H1 (cell line): ENCODE measurements around the gene ADAMTS20. TPM values are rescaled to one million over a fixed set of nuclear protein-coding genes. Genes with fewer than 3 reads are reported as not detected.

Source experiments
- CTCF ChIA-PET: fragments of 300-600 bp; sonication (Branson Sonifier 250); formaldehyde crosslinking; loops from one replicate; lab custom pipeline; 2021; ENCODE audit not compliant: partially characterized antibody; lab: Charles Lee
- POLR2A ChIA-PET: fragments of 300-600 bp; sonication (Branson Sonifier 250); formaldehyde crosslinking; loops from one replicate; lab custom pipeline; 2021; ENCODE audit warnings: inconsistent platforms; ENCODE audit not compliant: partially characterized antibody; lab: Charles Lee
- DNase-seq, 2 experiments: peaks; one replicate each; pipeline versions ENCODE4 v3.0.0 to v3.0.0-alpha.2; 2010 to 2022; ENCODE audit warnings: low spot score in 2 of 2, low read depth in 1 of 2, mixed read lengths in 1 of 2
- FAIRE-seq: peaks from 2 replicates; lab custom pipeline; 2011; peaks lifted over from hg19 to GRCh38; lab: Jason Lieb, UNC
- H2AFZ ChIP-seq: 2 replicates; pipeline ENCODE4 v1.8.1; 2012; ENCODE audit warnings: low read length, inconsistent platforms
- H2AK5ac ChIP-seq: 2 replicates; pipeline ENCODE4 v1.6.1; 2013; ENCODE audit warnings: low read depth, low read length
- H2BK120ac ChIP-seq: replicated peaks from 2 replicates; pipeline ENCODE3; 2013; ENCODE audit warnings: low read depth, low read length, inconsistent platforms
- H2BK12ac ChIP-seq: 2 replicates; pipeline ENCODE4 v1.6.1; 2013; ENCODE audit warnings: low read depth, low read length
- H2BK15ac ChIP-seq: 2 replicates; pipeline ENCODE4 v1.6.1; 2013; ENCODE audit warnings: low read length
- H2BK20ac ChIP-seq: 2 replicates; pipeline ENCODE4 v1.6.1; 2013; ENCODE audit warnings: low read length
- H2BK5ac ChIP-seq: 2 replicates; pipeline ENCODE4 v1.6.1; 2013; ENCODE audit warnings: low read depth, low read length
- H3K14ac ChIP-seq: 2 replicates; pipeline ENCODE4 v1.6.1; 2013; ENCODE audit warnings: inconsistent platforms; ENCODE audit not compliant: insufficient read length
- H3K18ac ChIP-seq: 2 replicates; pipeline ENCODE4 v1.6.1; 2013; ENCODE audit warnings: low read length; ENCODE audit errors: extremely low read depth
- H3K23ac ChIP-seq: 2 replicates; pipeline ENCODE4 v1.6.1; 2013; ENCODE audit warnings: inconsistent platforms; ENCODE audit not compliant: insufficient read length
- H3K23me2 ChIP-seq: 2 replicates; pipeline ENCODE4 v1.6.1; 2013; ENCODE audit warnings: low read depth, low read length
- H3K27ac ChIP-seq: 2 replicates; pipeline ENCODE4 v1.6.1; 2011; ENCODE audit warnings: low read depth, low read length, inconsistent platforms
- H3K27me3 ChIP-seq, 4 experiments: replicated peaks in 1 of 4; 1 replicate in 1 of 4; 2 replicates in 3 of 4; pipeline versions ENCODE4 v1.6.1 to v1.8.1; 2011 to 2013; ENCODE audit warnings: low read length in 3 of 4, mild to moderate bottlenecking in 3 of 4, inconsistent platforms in 2 of 4, mixed read lengths in 2 of 4, moderate library complexity in 1 of 4; ENCODE audit not compliant: control insufficient read depth in 3 of 4, insufficient read depth in 3 of 4; ENCODE audit errors: extremely low read depth in 1 of 4
- H3K36me3 ChIP-seq, 4 experiments: 2 replicates each; pipeline versions ENCODE4 v1.6.1 to v1.8.1; 2011 to 2013; ENCODE audit warnings: mild to moderate bottlenecking in 4 of 4, low read length in 3 of 4, moderate library complexity in 2 of 4, control low read depth in 1 of 4, inconsistent platforms in 1 of 4; ENCODE audit not compliant: insufficient read depth in 4 of 4, control insufficient read depth in 2 of 4
- H3K4ac ChIP-seq: replicated peaks from 2 replicates; pipeline ENCODE3; 2013; ENCODE audit warnings: low read length, low read depth, mixed read lengths, inconsistent platforms; ENCODE audit not compliant: insufficient read length
- H3K4me1 ChIP-seq, 4 experiments: replicated peaks in 1 of 4; 1 replicate in 1 of 4; 2 replicates in 3 of 4; pipeline versions ENCODE4 v1.6.1 to v1.8.1; 2011 to 2013; ENCODE audit warnings: low read length in 3 of 4, inconsistent platforms in 2 of 4, mixed read lengths in 1 of 4; ENCODE audit not compliant: insufficient read depth in 4 of 4, control insufficient read depth in 3 of 4
- H3K4me2 ChIP-seq, 2 experiments: 2 replicates each; pipeline versions ENCODE4 v1.6.1 to v1.8.1; 2011 to 2013; ENCODE audit warnings: low read depth in 2 of 2, low read length in 2 of 2, control low read depth in 1 of 2, inconsistent platforms in 1 of 2, mild to moderate bottlenecking in 1 of 2; ENCODE audit not compliant: insufficient read depth in 1 of 2
- H3K4me3 ChIP-seq, 4 experiments: fragments of 200-600, 300-600 bp in 1 of 4; sonication (generic), shearing (Covaris generic), sonication (Bioruptor Twin) in 1 of 4; 2 replicates each; pipeline versions ENCODE4 v1.5.1 to v1.8.1; 2011 to 2016; ENCODE audit warnings: low read length in 4 of 4, low read depth in 3 of 4, control low read depth in 2 of 4, inconsistent platforms in 2 of 4, mild to moderate bottlenecking in 2 of 4, mixed read lengths in 1 of 4, moderate library complexity in 1 of 4; ENCODE audit not compliant: insufficient read depth in 2 of 4; ENCODE audit errors: extremely low read depth in 1 of 4
- H3K56ac ChIP-seq: replicated peaks from 2 replicates; pipeline ENCODE3; 2013; ENCODE audit warnings: low read depth, mild to moderate bottlenecking, mixed read lengths, low read length, inconsistent platforms; ENCODE audit not compliant: insufficient read length
- H3K79me1 ChIP-seq: 2 replicates; pipeline ENCODE4 v1.6.1; 2013; ENCODE audit warnings: low read depth, low read length, control low read depth
- H3K79me2 ChIP-seq, 2 experiments: 2 replicates each; pipeline versions ENCODE4 v1.6.1 to v1.8.1; 2012 to 2013; ENCODE audit warnings: low read length in 2 of 2, mild to moderate bottlenecking in 2 of 2, inconsistent platforms in 1 of 2; ENCODE audit not compliant: insufficient read depth in 2 of 2, control insufficient read depth in 1 of 2
- H3K9ac ChIP-seq, 4 experiments: replicated peaks in 1 of 4; 1 replicate in 1 of 4; 2 replicates in 3 of 4; pipeline versions ENCODE4 v1.6.1 to v1.8.1; 2011 to 2013; ENCODE audit warnings: low read depth in 3 of 4, low read length in 3 of 4, control low read depth in 2 of 4, mild to moderate bottlenecking in 2 of 4, moderate library complexity in 2 of 4, inconsistent platforms in 1 of 4; ENCODE audit errors: extremely low read depth in 1 of 4
- H3K9me3 ChIP-seq, 2 experiments: 2 replicates each; pipeline versions ENCODE4 v1.6.1 to v1.8.1; 2012 to 2013; ENCODE audit warnings: mild to moderate bottlenecking in 2 of 2, moderate library complexity in 2 of 2, control low read depth in 1 of 2, inconsistent platforms in 1 of 2, low read depth in 1 of 2, low read length in 1 of 2, mixed read lengths in 1 of 2; ENCODE audit not compliant: insufficient read depth in 2 of 2
- H4K20me1 ChIP-seq, 2 experiments: replicated peaks in 1 of 2; 2 replicates each; pipeline versions ENCODE3 to v1.8.1; 2011 to 2013; ENCODE audit warnings: inconsistent platforms in 2 of 2, low read length in 2 of 2, mild to moderate bottlenecking in 1 of 2; ENCODE audit not compliant: insufficient read depth in 2 of 2, control insufficient read depth in 1 of 2
- H4K5ac ChIP-seq: 2 replicates; pipeline ENCODE4 v1.6.1; 2013; ENCODE audit warnings: low read length, low read depth, mixed read lengths, inconsistent platforms; ENCODE audit not compliant: insufficient read length
- H4K8ac ChIP-seq: 2 replicates; pipeline ENCODE4 v1.8.0; 2013; ENCODE audit warnings: mild to moderate bottlenecking, moderate library complexity, low read length, inconsistent platforms; ENCODE audit not compliant: insufficient read depth; ENCODE audit errors: extremely low read depth
- H4K91ac ChIP-seq: replicated peaks from 2 replicates; pipeline ENCODE3; 2013; ENCODE audit warnings: low read length, mixed read lengths, inconsistent platforms; ENCODE audit not compliant: insufficient read length
- BCL11A ChIP-seq, 2 experiments: IDR thresholded peaks; one replicate each; pipeline ENCODE4 v1.6.1; 2011; ENCODE audit warnings: low read depth in 2 of 2, low read length in 2 of 2, mild to moderate bottlenecking in 2 of 2
- BRCA1 ChIP-seq: IDR thresholded peaks from 2 replicates; pipeline ENCODE4 v1.6.1; 2012; ENCODE audit warnings: low read depth, low read length, improper control_type of control experiment
- CHD2 ChIP-seq: IDR thresholded peaks from 2 replicates; pipeline ENCODE4 v1.6.1; 2012; ENCODE audit warnings: low read length, improper control_type of control experiment
- POLR2A ChIP-seq, 2 experiments: IDR thresholded peaks; 1 replicate in 1 of 2; 2 replicates in 1 of 2; pipeline ENCODE4 v1.6.1; 2011; ENCODE audit warnings: low read depth in 2 of 2, low read length in 2 of 2, mild to moderate bottlenecking in 2 of 2; ENCODE audit errors: control extremely low read depth in 1 of 2
- SIN3A ChIP-seq, 2 experiments: IDR thresholded peaks in 1 of 2; conservative IDR thresholded peaks in 1 of 2; 2 replicates each; pipeline ENCODE4 v1.6.1; 2011 to 2012; ENCODE audit warnings: low read length in 2 of 2, improper control_type of control experiment in 1 of 2, low read depth in 1 of 2, mild to moderate bottlenecking in 1 of 2
- SP1 ChIP-seq: IDR thresholded peaks from 2 replicates; pipeline ENCODE4 v1.6.1; 2011; ENCODE audit warnings: low read depth, low read length
- SP4 ChIP-seq: IDR thresholded peaks from 2 replicates; pipeline ENCODE4 v1.6.1; 2012; ENCODE audit warnings: low read length, inconsistent platforms
- WGBS, 2 experiments: shearing (Covaris generic) in 1 of 2; methylation state at CpG; one replicate each; pipeline versions ENCODE4 v1.1.6 to v1.1.7; 2013 to 2015; ENCODE audit warnings: low lambda C conversion rate in 2 of 2, mixed read lengths in 2 of 2, inconsistent platforms in 1 of 2, low coverage in 1 of 2, missing lambda C conversion rate in 1 of 2; ENCODE audit not compliant: insufficient replicate concordance in 2 of 2, insufficient coverage in 1 of 2, insufficient read length in 1 of 2; ENCODE audit errors: extremely low coverage in 1 of 2, missing lambda C conversion rate in 1 of 2; 5-methylcytosine and 5-hydroxymethylcytosine counted together
- polyA plus RNA-seq, 7 experiments: library from polyadenylated mRNA; depleted of rRNA in 3 of 7; stranded (reverse) in 5 of 7; unstranded in 2 of 7; fragments of >200 nt in 5 of 7; fragments of 200-250 nt in 2 of 7; gene quantifications; 1 replicate in 5 of 7; 2 replicates in 1 of 7; 4 replicates in 1 of 7; pipeline versions ENCODE4 v1.2.1 to v1.2.3, GENCODE V29; 2011 to 2013; ENCODE audit warnings: missing spikeins in 2 of 7, mixed read lengths in 2 of 7
- total RNA-seq: library from RNA; stranded (reverse); fragmentation: NEBNext Ultra II Directional; extraction: Animal tissue kit (Norgen Biotek cat#: 25700); gene quantifications from 2 replicates; pipeline ENCODE4 v1.2.1, GENCODE V29; 2021

The ADAMTS20 gene
- total and polyA plus RNA-seq, 2 of the 8 experiments (the other 6 are each of a cell fraction or from before 2014, with no cell fraction given), result 2.9 to 5.1 TPM

DNA sequence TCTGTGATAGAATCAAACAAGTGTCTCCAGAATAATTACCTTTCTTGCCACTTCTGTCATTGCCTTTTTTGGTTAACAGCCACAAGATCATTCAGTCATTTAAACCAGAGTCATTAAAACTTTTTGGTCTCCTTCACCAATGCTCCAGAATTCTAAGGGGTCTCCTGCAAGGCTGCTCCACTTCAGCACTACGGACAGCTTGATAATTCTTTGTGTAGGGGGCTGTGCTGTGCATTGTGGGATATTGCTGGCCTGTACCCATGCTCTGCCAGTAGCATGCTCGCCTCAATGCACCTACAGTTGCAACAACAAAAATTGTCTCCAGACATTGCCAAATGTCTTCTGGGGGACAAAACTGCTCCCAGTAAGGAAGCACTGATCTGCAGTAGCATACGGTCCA, 7.3 kb downstream of the ADAMTS20 start:
- H3K23me2 ChIP-seq, result no peaks in the 10 kb centered on the region
- FAIRE-seq, result no peak
- no peak overlapping the region for H2BK120ac ChIP-seq
- no peak overlapping the region for H3K9ac ChIP-seq
- WGBS, 2 experiments, result 88% methylated on average over 3 of the region's 3 CpGs; no CpG with 5 or more reads in 1 of the 2 experiments
- H3K18ac ChIP-seq, result no peak overlapping the region
- no peak for DNase-seq
- H3K27ac ChIP-seq, result no peak overlapping the region
- H3K23ac ChIP-seq, result no peak overlapping the region
- H4K8ac ChIP-seq, result no peak overlapping the region
- H3K79me1 ChIP-seq, result peaks cover 8% of the 10 kb centered on the region
- no peak overlapping the region for H3K4me2 ChIP-seq
- no peak overlapping the region for H3K4me3 ChIP-seq
- no peak overlapping the region for H4K5ac ChIP-seq
- no peak overlapping the region for H3K56ac ChIP-seq
- POLR2A ChIA-PET, result no interaction called here
- no peaks in the 10 kb centered on the region; a peak in 1 of 7 replicates for H3K27me3 ChIP-seq
- H2BK12ac ChIP-seq, result no peak overlapping the region
- H3K79me2 ChIP-seq, result no peaks in the 10 kb centered on the region
- H3K4me1 ChIP-seq, result no peaks in the 10 kb centered on the region
- no peak overlapping the region for H3K4ac ChIP-seq
- H2AFZ ChIP-seq, result no peak overlapping the region
- H3K36me3 ChIP-seq, result no peaks in the 10 kb centered on the region
- CTCF ChIA-PET, result interaction anchor here (1.2 to 1.4 kb wide), 2 partner anchors 43 to 232 kb away, joined by 3 to 5 read pairs; no protein-coding TSS in a partner anchor
- no peak overlapping the region for H3K14ac ChIP-seq
- no peak overlapping the region for H2AK5ac ChIP-seq
- no peak overlapping the region for H2BK15ac ChIP-seq
- H2BK5ac ChIP-seq, result no peak overlapping the region
- H2BK20ac ChIP-seq, result no peak overlapping the region
- H4K20me1 ChIP-seq, result no peaks in the 10 kb centered on the region
- H3K9me3 ChIP-seq, result no peaks in the 10 kb centered on the region
- no peak overlapping the region for H4K91ac ChIP-seq
- TF ChIP-seq CHD2, result no peak
- no peak for TF ChIP-seq POLR2A (IDR thresholded peaks at IDR 0.05; ENCODE audit: control extremely low read depth in 1 of 2, low read depth in 2 of 2, low read length in 2 of 2)
- TF ChIP-seq SIN3A (conservative IDR thresholded peaks at IDR 0.05 in 1 of 2, IDR thresholded peaks at IDR 0.05 in 1 of 2; ENCODE audit: low read depth in 1 of 2, low read length in 2 of 2), result no peak
- no peak for TF ChIP-seq SP4
- no peak for TF ChIP-seq BRCA1
- TF ChIP-seq BCL11A (IDR thresholded peaks at IDR 0.05; ENCODE audit: low read depth in 2 of 2, low read length in 2 of 2), result no peak
- no peak for TF ChIP-seq SP1
